HG03520 (cell line): ENCODE data around the gene SLC48A1.

Experiments used
- ATAC-seq: cut with Tn5 transposase; IDR thresholded peaks from one replicate; pipeline ENCODE4 v1.9.1; 2021; ENCODE audit warnings: mild to moderate bottlenecking, moderate library complexity; ENCODE audit not compliant: unreplicated experiment

SLC48A1 gene

DNA sequence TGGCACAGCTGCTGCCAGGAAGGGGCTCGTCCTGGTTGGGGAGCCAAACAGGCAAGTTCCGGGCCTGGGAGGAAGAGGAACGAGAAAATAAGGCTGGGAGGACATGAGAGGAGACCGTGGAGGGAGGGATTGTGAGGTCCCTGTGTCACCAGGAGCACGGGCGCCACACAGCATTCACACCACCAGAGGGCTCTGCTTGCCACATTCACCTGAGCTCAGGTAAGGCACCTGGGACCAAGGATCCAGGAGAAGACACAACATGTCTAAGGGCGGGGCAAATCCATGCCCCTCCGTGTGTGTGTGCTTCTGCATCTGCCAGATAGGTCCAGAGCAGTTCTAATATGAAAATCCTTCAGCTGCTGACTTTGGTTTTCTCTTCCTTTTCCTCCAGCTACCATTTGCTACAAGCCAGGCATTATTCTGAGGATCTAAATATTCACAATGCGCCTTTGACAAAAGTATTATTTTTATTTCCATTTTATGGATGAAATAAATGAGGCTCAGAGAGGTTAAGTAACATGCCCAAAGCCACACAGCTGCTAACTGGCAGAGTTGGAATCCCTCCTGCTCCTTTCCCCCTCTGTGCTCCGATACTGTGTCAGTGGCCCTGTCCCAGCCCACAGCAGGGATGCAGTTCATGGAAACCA is 28.9 kb upstream of the SLC48A1 start:
- ATAC-seq = no peak

DNA sequence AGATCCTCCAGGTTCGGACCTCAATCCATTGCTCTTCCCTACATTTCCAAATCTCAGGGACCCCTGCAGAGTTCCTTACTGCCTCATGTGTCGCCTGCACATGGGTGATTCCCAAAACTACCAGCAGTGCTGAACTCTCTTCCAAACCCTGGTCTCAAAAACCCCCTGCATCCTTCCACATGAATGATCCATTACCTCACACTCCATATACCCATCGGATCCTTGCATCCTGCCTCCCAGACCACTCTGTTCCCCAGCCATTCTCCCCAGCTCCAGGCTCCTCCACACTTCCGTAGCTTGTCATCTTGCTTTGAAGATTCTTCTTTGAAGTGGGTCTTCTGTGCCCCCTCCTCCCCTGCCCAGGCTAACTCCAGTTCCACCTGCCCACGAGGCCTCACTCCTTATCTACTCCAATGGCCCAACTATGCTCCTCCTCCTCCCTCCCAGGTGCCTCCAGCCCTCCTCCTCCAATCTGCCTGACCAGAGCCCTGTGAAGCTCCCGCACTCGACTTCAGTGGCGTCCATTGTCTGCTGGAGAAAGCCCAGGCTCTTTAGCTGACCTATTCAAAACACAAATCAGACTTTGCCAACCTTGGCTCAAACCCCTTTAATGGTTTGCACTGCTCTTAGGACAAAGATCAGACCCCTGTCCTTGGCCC is 28.1 kb upstream of the SLC48A1 start:
- no peak for ATAC-seq

DNA sequence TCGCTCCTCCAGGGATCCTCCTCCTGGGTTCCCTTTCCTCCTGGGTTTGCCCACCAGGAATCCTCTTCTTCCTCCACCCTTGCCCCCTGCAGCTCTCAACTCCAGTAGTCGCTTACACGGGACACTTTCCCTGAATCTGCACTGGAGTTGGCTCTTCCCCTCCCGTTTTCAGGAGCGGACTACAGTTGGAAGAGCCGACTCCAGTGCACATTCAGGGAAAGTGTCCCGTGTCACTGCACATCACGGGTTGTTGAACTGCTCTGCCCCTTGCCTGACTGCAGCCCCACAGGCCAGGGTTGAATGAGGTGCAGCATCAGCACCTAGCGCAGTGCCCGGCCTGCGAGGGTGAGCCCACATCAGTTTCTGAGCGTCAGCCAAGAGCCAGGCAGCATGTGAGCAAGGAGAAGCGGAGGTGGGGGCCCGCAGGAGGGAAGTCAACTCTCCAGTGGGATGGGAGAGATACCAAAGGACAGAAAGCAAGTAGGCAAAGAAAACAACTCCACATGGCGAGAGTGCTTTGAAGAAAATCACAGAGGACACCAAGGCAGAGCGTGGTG is 27.5 kb upstream of the SLC48A1 start:
- no peak for ATAC-seq

DNA sequence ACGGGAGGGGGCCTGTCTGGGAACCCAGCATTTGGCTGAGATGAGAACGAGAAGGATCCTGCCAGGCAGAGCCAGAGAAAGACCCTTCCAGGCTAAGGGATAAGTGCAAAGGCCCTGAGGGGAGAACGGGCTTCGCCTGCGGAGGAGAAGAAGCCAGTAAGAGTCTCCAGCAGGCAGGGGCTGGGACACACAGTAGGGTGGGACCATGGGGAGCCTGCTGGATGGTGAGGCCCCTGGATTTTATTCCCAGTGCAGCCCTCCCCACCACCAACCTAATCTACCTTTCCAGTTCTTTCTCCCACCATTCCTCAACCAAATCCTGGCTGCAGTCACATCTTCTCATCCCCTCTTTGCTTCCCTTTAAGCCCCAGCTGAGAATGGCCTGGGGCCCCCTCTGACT is 27.0 kb upstream of the SLC48A1 start:
- no peak for ATAC-seq

DNA sequence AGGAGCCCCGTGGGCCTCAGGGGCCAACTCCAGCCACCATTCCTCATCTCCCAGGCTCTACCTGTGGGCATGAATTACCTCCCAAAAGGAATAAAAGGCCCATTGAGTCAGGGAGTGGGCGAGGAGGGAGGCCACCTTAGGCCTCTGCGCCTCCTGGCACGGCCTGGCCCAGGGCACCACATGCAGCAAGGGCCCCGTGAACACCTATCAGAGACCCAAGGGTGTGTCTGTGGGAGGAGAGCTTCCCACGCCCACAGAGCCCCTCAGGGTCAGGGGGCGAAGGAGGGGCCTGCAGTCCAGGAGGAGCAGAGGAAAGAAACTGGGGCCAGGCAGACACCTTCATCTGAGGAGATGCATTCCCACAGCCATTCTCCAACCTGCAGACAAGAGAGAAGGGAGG is 26.5 kb upstream of the SLC48A1 start:
- ATAC-seq = no peak

DNA sequence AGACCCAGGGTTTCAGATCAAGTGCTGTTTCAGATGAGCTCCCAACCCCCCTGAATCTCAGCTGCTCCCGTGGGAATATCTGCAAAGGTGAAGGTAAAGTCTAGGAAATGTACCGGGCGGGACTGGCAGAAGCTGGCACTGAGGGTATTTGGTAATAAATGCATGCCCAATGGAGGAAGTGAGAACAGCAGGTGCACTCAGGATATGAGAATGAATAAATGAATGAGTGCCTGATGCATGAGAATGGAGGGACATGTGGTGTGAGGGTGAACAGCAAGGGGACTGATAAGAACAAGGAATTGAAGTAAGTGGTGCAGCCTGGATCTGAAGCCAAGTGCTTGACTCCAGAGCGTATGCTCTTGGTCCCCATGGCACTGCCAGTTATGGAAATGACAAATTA is 25.9 kb upstream of the SLC48A1 start:
- no peak for ATAC-seq

DNA sequence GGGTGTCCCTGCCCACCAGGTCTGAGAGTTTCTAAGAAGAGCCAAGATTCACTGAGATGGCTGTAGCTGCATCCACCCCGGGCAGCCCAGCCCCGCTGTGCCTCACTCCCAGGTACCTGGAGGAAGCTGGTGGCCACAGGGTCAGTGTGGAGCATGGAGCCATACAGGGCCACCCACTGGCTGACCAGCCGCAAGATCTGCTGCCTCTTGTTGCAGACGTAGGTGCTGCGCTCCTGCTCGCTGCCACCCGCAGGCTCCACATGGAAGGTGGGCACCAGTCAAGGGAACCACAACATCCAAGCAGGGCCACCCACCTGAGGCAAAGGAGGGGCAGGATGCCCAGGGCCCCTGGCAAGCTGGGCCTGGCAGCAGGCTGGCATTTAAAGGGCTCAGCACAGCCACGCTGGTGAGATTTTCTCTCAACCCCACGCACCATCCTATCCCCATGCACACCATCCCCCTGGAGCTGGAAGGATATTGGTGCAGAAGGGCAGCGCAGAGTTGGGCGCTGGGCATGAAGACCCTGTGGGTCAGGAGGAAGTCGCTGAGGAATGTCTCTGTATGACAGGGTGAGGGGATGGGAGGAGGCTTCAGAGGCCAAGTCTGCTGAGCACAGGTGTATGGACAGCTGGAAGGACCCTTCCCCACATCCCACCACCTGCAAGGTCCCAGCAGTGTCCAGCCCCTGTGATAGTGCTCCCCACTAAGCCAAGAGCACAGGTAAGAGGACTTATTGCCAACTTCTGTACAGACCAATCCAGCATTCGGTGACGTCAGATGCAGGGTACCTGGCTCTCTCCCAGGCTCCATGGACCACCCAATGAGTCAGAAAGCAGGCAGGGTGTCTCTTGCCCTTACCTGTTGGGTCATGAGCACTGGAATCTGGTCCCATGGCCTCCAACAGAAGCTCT is 25.2 kb upstream of the SLC48A1 start:
- no peak for ATAC-seq

DNA sequence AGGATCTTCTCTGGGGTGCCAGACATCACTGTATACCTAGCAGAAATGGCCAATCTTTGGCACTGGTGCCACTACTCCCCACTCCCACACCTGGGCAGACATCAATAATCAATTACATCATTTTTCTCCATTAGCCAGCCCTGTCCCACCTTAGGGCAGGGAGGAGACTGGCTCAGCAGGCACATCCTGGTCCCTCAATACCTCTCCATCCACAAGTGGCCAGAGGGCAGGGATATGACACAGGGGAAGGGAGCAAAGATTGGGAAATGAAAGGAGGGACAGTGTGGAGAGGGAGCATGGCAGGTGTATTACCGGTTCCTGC is 24.6 kb upstream of the SLC48A1 start:
- no peak for ATAC-seq

DNA sequence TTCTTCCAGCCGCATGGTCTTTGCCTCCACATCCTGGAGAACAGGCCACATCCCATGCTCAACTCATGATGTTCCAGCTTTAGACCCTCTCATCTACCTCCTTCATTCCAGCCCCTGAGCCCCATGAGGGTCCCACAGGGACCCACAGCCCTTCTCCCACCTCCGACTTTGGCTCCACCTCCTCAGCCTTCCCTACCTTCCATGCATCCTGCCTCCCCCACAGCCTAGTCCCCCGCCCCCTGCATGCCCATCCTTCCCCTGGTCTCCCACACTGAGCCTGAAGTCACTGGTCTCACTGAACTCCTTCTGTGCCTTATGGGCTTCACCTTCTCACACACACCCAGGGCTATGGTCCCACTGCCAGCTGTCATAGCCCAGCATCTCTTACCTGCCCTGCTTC is 24.1 kb upstream of the SLC48A1 start:
- ATAC-seq = no peak

DNA sequence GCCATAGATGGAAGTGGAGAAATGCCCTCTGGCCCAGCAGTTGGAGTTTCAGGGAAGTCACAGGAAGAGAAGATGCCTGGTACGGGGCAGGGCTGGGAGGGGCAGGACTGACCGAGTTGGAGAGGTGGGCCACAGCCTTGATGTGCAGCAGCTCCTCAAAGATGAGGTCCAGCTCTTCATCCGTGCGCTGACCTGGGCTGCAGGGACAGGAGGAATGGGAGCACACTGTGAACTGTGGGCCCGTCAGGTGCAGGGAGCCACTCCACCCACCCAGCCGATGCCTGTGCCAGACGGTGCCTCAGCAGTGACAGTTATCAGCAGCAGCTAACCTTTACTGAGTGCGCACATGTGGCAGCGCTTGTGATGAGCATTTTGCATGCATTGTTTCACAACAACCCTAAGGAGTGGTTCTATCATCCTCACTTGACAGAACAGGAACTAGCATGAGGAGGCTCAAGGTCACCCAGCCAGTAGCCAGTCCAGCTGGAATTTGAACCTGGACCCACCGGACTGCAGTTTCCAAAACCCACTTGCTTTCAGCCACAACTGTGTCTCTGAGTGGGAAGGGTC is 22.7 kb upstream of the SLC48A1 start:
- ATAC-seq = no peak

DNA sequence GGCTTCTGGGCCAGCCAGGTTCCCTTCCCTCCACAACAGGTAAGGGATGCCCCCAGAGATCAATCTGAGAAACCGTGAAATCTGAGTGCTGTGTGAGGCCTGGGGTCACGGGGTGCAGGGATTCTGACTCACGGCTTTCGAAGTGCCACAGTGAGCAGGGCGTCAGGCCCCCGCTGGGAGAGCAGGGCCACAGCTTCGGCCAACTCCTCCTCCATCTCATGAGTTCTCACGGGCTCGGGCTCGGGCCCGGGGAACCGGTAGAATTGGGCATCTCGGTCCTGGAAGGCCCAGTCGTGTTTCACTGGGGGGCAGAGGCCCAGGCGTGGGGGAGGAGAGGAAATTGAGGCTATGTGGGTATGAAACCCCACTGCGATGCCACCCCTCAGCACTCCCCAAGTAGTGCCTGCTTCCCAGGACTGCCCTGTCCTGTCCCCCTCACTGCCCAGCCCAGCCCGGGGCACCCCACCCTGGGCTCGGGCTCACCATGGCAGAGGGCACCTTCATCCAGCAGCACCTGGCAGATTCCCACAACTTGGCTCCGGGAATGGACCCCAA is 22.0 kb upstream of the SLC48A1 start:
- no peak for ATAC-seq

DNA sequence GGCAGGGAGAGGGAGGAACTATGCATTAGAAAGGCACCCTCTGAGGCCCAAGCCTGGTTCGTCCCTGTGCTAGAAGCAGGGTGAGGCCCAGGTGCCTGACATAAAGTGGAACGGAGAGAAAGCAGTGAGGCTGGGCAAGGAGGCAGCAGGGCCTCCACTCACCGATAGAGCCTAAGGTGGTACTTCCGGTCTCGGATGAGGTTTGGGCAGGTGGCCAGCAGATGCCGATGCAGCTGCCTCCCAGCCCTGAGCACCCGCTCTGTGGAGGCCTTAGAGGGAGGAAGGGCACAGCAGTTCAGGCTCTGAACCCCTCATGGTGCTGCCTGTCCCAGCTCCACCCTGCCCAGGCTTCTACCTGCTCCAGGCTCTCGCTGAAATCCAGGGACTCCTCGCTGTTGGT is 21.5 kb upstream of the SLC48A1 start:
- no peak for ATAC-seq

DNA sequence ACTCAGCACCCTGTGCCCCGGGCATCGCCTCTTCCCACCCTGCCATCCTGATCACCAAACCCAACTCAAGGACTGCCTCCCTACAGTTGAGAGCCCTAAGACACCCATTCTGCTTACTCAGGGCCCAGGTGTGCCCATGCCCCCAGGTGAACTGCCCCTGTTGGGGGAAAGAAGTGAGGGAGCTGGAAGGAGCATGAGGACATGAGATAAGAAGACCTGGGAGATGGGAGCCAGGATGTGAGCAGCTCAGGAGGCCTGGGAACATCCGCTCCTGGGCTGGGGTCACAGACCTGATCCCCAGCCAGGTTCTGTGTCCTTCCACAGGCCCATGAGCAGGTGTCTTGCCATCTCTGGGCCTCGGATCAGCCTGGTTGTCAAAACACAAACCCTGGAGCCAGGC is 20.9 kb upstream of the SLC48A1 start:
- ATAC-seq = no peak

DNA sequence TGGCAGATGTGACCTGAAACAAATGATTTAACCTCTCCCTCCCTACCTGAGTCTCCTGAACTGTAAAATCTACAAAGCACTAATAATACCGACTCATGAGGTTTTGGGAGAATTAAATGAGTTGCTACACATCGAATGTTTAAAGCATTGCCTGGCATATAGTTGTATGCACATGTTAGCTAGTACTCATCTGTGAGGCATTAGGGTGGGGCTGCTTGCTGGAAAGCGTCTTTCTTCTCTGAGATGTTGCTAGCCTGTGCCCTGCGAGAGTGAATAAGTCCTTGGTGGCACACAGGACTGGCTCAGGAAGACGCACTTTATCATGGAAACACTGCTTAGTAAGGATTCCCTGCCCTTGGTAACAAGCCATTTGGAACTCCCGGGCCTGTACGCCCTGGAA is 20.5 kb upstream of the SLC48A1 start:
- no peak for ATAC-seq

DNA sequence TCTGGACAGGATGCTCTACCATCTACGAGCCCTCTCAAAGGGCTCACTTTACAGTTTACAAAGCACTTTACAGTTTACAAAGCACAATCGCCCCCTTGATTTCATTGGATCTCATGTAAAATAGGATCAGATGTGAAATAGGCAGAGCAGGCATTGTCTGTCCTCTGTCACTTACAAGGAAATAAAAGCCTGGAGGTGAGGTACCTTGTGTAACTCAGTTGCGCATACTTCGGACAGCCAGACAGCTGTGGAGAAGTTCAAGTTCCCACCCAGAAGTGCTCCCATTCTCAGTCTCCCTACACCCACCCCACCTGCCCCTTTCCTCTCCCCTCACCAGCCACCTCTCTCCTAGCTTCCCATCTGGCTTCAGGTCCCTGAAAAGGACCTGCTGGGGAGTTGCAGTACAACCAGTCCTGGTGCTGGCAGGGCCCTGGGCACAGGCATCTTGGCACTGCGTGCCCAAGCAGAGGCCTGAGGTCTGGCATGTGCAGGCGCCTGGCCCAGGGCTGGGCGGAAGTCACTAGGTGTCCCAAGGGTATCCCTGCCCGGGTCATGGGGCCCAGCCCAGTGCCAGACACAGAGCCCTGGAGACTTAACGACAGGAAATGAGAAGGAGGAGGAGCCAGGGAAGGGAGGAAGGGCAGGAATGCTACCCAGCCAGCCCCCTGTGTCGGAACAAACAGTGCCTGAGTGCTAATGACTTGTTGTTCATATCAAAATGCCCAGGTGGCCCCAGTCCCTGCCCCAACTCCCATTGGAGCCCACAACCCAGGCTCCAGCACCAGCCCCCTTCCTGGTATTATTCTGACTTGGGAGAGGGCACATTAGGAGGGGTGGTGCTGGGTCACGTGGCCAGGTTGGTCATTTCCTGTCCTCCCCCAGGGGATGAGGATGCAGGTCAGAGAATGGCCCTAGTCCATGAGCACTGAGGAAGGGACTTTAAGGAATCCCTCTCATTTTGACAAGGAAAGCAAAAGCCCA is 19.7 kb upstream of the SLC48A1 start:
- ATAC-seq = no peak

DNA sequence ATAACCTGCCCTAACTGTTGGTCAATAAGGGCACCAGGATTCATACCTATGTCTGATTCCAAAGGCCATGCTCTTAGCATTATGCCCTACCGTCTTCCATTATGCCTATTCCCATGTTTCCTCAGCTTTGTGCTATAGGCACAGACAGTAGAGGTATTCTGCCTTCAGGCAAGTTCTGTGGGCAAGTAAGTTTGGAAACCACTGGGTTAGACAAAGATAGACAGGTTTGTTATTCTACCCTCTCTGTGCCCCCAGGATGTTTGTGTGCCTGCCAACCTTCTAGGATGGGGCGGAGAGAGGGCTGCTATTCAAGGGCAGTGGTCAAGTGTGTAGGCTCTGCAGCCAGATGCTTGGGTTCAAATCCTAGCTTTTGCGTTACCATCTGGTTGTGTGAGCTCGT is 18.9 kb upstream of the SLC48A1 start:
- no peak for ATAC-seq

DNA sequence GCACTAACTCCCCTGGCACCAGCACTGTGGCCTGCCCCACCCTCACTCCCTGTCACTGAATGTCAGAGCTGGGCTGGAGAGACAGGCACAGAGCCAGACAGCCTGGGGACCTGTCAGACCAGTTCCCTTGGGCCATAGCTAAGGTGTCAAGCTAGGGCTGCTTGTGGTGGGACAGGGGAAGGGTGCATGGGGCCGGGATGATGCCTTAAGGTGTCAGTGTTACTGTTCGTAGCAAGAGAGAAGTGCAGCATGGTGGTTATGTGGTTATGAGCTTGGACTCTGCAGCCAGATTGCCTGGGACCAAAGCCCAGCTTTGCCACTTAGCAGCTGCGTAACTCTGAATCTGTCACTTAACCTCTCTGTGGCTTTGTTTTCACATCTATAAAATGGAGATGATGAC is 18.2 kb upstream of the SLC48A1 start:
- ATAC-seq = no peak

DNA sequence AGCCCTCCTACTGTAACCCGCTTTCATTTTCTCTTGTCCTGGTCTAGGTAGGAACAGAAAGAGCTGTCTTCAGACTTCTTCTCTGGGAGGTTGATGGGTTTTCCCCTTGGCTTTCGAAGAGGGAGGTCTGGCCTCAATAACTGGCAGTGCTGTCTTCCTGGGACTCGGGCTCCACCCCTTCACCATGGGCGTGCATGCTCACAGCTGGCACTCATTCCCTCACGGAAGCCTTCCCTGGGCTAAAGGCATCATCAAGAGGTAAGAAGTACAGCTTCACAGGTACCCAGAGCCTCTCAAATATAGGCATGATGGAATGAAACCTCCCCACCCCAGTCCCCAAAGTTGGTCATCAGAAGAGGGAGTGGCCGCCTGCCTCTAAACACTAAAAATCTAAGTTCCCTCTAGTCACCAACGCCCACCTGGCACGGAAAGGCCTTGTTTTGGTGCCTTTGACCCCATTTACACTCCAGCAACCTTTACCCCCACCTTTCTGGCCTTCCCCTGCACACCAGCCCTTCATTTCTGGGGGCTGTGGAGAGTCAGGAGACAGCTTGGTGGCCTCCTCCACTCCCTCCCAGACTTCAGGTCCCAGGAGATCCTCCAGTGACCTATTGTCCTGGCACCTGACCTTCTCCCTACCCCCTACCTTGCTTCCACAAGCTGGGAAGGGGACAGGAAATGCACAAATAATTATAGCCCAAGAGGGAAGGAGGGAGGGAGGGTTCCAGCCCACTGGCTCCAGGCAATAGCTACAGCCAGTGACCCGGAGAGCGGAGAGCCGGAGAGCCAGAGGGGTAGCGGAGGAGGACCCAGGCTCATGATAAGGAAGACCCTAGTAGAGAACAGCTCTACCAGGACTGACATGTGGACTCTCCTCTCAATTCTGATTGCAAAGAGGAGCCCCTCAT is 17.1 kb upstream of the SLC48A1 start:
- ATAC-seq = peak; percentile 65

DNA sequence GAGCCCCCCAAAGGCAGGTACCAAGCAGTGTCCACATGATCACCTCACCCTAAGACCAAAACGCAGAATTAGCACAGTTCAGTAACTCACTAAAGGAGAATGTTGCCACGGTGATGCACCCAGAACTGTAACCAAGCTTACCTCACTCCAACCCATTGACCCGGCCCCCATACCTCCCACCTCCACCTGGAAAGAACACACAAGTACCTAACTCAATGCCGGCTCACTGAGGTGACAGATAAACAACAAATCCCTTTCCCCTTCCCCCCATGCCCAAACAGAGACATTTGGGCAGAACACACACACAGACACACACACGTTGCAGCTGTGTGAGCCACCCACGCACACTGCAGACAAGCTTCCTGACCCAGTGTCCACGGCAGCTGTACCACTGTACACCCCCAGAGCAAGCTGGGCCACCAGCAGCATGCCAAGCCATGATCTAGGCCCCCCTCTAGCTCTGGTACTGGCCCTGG is 15.6 kb upstream of the SLC48A1 start:
- no peak for ATAC-seq
